ENCODE measurements around the gene SENP1. TPM values are rescaled to one million over a fixed set of nuclear protein-coding genes. Genes with fewer than 3 reads are reported as not detected.

Gene SENP1
- total RNA-seq, 3 donors from 2014 or later = 12.7 to 20.8 (median 17.4) TPM

DNA sequence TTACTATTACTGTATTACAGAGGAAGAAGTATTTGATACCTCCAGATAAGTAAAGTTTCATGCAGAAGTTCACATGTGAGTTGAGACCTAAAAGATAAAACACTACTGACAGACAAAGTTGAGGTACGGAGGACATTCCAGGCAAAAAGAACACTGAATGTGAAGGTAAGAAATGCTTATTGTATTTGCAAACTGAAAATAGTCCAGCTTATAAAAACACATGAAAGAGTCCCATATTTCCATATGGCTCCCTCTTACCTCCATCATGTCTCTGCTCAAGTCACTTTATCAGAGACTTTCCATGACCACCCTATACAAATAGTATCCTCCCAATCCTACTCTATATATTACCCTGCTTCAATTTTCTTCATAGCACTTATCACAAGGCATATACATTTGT, 35.8 kb downstream of the SENP1 start:
- DNase-seq = no peak
- Histone ChIP-seq H3K4me1 (ENCODE audit: low read depth) (no peaks in the 10 kb centered on the region), H3K9me3 (no peaks in the 10 kb centered on the region), H3K4me3 (no peak overlapping the region), H3K36me3 (ENCODE audit: low read depth) (no peaks in the 10 kb centered on the region)
- ATAC-seq = no peak
- TF ChIP-seq, protein P1, sequence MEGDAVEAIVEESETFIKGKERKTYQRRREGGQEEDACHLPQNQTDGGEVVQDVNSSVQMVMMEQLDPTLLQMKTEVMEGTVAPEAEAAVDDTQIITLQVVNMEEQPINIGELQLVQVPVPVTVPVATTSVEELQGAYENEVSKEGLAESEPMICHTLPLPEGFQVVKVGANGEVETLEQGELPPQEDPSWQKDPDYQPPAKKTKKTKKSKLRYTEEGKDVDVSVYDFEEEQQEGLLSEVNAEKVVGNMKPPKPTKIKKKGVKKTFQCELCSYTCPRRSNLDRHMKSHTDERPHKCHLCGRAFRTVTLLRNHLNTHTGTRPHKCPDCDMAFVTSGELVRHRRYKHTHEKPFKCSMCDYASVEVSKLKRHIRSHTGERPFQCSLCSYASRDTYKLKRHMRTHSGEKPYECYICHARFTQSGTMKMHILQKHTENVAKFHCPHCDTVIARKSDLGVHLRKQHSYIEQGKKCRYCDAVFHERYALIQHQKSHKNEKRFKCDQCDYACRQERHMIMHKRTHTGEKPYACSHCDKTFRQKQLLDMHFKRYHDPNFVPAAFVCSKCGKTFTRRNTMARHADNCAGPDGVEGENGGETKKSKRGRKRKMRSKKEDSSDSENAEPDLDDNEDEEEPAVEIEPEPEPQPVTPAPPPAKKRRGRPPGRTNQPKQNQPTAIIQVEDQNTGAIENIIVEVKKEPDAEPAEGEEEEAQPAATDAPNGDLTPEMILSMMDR (IDR thresholded peaks at IDR 0.05) = no peak
- intact Hi-C loops (cut with DNase I, micrococcal nuclease) = no loop called here

DNA sequence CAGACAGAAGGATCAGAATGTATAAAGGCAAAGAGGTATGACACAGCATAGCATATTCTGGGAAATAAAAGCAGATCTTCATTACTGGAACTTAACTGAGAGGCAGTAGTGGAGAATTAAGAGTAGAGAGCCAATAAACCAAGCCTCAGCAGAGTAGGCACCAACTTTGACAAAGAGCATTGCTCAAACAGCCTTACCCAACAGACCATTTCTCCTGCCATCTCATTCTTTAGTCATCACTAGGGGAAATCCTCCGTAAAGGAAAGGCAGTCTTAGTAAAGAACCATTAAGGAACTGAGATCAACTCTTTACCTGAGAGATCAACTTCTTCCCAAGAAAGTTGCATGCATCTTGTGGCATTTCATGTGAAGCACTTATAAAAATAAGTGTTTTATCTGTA, 36.6 kb downstream of the SENP1 start:
- no peak for DNase-seq
- no peaks in the 10 kb centered on the region for H3K4me1 ChIP-seq (ENCODE audit: low read depth)
- intact Hi-C loops (cut with DNase I, micrococcal nuclease) = no loop called here
- H3K36me3 ChIP-seq (ENCODE audit: low read depth) = no peaks in the 10 kb centered on the region
- TF ChIP-seq, protein P1 (IDR thresholded peaks at IDR 0.05) = no peak
- H3K9me3 ChIP-seq = no peaks in the 10 kb centered on the region
- no peak for ATAC-seq
- H3K4me3 ChIP-seq = no peak overlapping the region

DNA sequence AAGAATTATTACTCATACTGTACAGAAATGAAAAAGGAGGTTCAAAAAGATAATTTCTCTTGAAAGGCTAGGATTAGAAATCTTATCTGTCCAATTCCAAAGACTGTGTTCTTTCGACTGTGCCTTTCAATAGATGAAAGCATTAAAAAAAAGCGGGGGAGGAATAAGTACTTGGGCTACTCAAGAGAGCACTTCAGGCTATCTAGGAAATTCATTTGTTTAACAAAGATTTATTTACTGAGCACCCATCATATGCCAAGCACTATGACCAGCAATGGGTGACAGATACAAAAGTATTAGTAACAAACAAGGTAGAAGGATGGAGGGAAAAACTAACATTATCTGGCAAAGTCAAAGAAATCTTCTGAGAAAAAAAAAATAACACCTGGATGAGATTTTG, 37.4 kb downstream of the SENP1 start:
- Histone ChIP-seq H3K36me3 (ENCODE audit: low read depth) (no peaks in the 10 kb centered on the region), H3K9me3 (no peaks in the 10 kb centered on the region), H3K4me1 (ENCODE audit: low read depth) (no peaks in the 10 kb centered on the region), H3K4me3 (no peak overlapping the region)
- DNase-seq (no peak), ATAC-seq (no peak)
- intact Hi-C loops (cut with DNase I, micrococcal nuclease) = no loop called here
- TF ChIP-seq, protein P1 (IDR thresholded peaks at IDR 0.05) = no peak

DNA sequence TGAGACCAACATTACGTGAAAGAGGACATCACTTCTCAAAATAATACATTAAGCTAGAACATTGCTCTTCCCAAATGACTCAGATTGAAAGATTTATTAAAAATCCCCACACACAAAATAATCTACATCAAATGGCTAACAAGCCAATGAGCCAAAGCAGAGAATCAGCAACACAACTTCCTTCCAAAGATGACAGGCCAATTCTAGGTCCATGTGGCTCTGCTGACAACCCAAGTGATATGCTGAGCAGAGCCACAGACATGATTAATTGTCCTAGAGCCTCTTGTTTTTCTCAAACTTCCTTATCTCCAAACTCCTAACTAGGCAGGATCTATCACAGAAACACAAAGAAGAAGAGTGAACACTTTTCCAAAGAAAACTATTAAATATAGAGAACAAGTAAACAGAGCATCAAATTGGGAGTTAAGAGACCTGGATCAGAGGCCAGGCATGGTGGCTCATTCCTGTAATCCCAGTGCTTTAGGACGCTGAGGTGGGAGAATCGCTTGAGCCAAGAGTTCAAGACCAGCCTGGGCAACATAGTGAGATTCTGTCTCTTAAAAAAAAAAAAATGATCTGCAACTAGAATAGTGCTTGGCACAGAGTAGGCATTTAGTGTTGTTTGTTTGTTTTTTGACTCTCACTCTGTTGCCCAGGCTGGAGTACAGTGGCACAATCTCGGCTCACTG, 38.5 kb downstream of the SENP1 start:
- ATAC-seq (no peak), DNase-seq (no peak)
- TF ChIP-seq, protein P1 (IDR thresholded peaks at IDR 0.05) = no peak
- H3K9me3 ChIP-seq = no peaks in the 10 kb centered on the region
- intact Hi-C loops (cut with DNase I, micrococcal nuclease) = no loop called here
- no peak overlapping the region for H3K4me3 ChIP-seq
- no peaks in the 10 kb centered on the region for H3K36me3 ChIP-seq (ENCODE audit: low read depth)
- H3K4me1 ChIP-seq (ENCODE audit: low read depth) = no peaks in the 10 kb centered on the region

DNA sequence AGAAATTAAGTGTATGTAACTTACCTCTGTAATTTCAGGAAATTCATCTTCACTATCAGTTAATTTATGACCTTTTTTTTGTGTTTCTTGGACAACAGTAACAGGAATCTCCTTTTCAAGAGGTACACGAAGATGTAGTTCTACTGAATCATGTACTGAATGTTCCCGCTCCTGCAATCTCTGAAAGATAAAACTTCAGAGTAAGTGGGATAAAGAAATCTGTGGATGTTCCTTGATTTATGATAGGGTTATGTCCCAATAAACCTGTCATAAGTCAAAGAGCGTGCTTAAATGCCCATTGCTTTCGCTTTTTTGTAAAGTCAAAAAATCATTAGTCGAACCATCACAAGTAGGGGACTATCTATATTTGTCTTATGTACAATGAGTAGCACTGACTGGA, 40.8 kb downstream of the SENP1 start:
- DNase-seq = no peak
- intact Hi-C loops (cut with DNase I, micrococcal nuclease) = no loop called here
- TF ChIP-seq, protein P1 (IDR thresholded peaks at IDR 0.05) = no peak
- no peak overlapping the region for H3K4me3 ChIP-seq
- H3K36me3 ChIP-seq (ENCODE audit: low read depth) = peaks cover 5% of the 10 kb centered on the region
- H3K4me1 ChIP-seq (ENCODE audit: low read depth) = no peaks in the 10 kb centered on the region
- no peaks in the 10 kb centered on the region for H3K9me3 ChIP-seq
- ATAC-seq = no peak

DNA sequence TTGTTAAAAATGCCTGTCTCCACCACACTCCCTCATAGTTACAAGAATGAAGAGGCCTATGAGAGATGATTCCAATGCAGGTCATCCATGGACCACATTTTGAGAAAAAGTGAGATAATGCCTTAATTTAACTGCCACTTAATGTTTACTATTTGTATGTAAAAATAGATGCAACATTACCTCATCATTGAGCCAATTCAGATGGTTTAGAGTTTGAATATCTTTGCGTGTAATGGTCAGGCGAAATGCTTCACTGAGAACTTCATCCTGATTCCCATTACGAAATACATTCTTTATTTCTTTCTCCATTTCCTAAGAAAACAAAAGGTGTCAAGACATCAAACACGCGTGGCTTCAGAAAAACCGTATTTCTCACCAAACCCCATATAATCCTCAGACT, 42.3 kb downstream of the SENP1 start:
- Histone ChIP-seq H3K4me1 (ENCODE audit: low read depth) (no peaks in the 10 kb centered on the region), H3K36me3 (ENCODE audit: low read depth) (peaks cover 5% of the 10 kb centered on the region), H3K9me3 (no peaks in the 10 kb centered on the region), H3K4me3 (no peak overlapping the region)
- TF ChIP-seq, protein P1 (IDR thresholded peaks at IDR 0.05) = no peak
- DNase-seq (no peak), ATAC-seq (no peak)
- intact Hi-C loops (cut with DNase I, micrococcal nuclease) = no loop called here
